HEK293T (cell line): ENCODE data around the gene MRGPRG.

ENCODE experiments used
- CTCF ChIA-PET: fragments of 350-600 bp; formaldehyde crosslinking; extraction: SDS; loops from one replicate; lab custom pipeline; 2021; ENCODE audit warnings: antibody characterized with exemption, inconsistent platforms; lab: Yijun Ruan, JAX
- POLR2A ChIA-PET: fragments of 350-600 bp; formaldehyde crosslinking; extraction: SDS; loops from one replicate; lab custom pipeline; 2020; ENCODE audit warnings: antibody characterized with exemption, inconsistent platforms; lab: Yijun Ruan, JAX
- DNase-seq: peaks from one replicate; pipeline ENCODE4 v3.0.0; 2012; ENCODE audit warnings: mixed read lengths; ENCODE audit errors: extremely low spot score
- ARNT ChIP-seq: fragments of 450-650 bp; IDR thresholded peaks from 2 replicates; pipeline ENCODE4 v1.6.1; 2017; ENCODE audit warnings: mild to moderate bottlenecking
- BHLHE40 ChIP-seq: fragments of 450-650 bp; IDR thresholded peaks from 2 replicates; pipeline ENCODE4 v1.6.1; 2016; ENCODE audit warnings: mild to moderate bottlenecking, moderate library complexity, borderline replicate concordance
- CTBP1 ChIP-seq: fragments of 450-650 bp; IDR thresholded peaks from 2 replicates; pipeline ENCODE4 v1.6.1; 2016; ENCODE audit warnings: borderline replicate concordance
- ELF4 ChIP-seq: fragments of 450-650 bp; IDR thresholded peaks from 2 replicates; pipeline ENCODE4 v1.6.1; 2017; ENCODE audit warnings: antibody characterized with exemption
- FOXA1 ChIP-seq: fragments of 450-650 bp; IDR thresholded peaks from 2 replicates; pipeline ENCODE4 v1.6.1; 2016; ENCODE audit warnings: mild to moderate bottlenecking
- FOXK2 ChIP-seq: fragments of 450-650 bp; IDR thresholded peaks from 2 replicates; pipeline ENCODE4 v1.6.1; 2016; ENCODE audit warnings: mild to moderate bottlenecking
- FOXM1 ChIP-seq: fragments of 450-650 bp; IDR thresholded peaks from 2 replicates; pipeline ENCODE4 v1.6.1; 2017; ENCODE audit warnings: mild to moderate bottlenecking, borderline replicate concordance
- HDGF ChIP-seq: fragments of 450-650 bp; IDR thresholded peaks from 2 replicates; pipeline ENCODE4 v1.6.1; 2017; ENCODE audit warnings: antibody characterized with exemption, borderline replicate concordance
- L3MBTL2 ChIP-seq: fragments of 450-650 bp; conservative IDR thresholded peaks from 2 replicates; pipeline ENCODE4 v1.6.1; 2016; ENCODE audit warnings: mild to moderate bottlenecking
- LEF1 ChIP-seq: fragments of 450-650 bp; IDR thresholded peaks from 2 replicates; pipeline ENCODE4 v1.6.1; 2017; ENCODE audit warnings: mild to moderate bottlenecking, borderline replicate concordance
- NFRKB ChIP-seq: fragments of 450-650 bp; IDR thresholded peaks from 2 replicates; pipeline ENCODE4 v1.6.1; 2016; ENCODE audit warnings: mild to moderate bottlenecking, moderate library complexity
- SP1 ChIP-seq: fragments of 450-650 bp; IDR thresholded peaks from 2 replicates; pipeline ENCODE4 v1.6.1; 2017
- SUZ12 ChIP-seq: fragments of 450-650 bp; IDR thresholded peaks from 2 replicates; pipeline ENCODE4 v1.6.1; 2016; ENCODE audit warnings: mild to moderate bottlenecking
- TARDBP ChIP-seq: fragments of 450-650 bp; IDR thresholded peaks from 2 replicates; pipeline ENCODE4 v1.6.1; 2016
- ZNF384 ChIP-seq: fragments of 450-650 bp; IDR thresholded peaks from 2 replicates; pipeline ENCODE4 v1.6.1; 2016
- TF ChIP-seq, protein P1 (sequence below): fragments of 450-650 bp; IDR thresholded peaks from 2 replicates; pipeline ENCODE4 v1.6.1; 2016

The MRGPRG gene

GRCh38 chr11:3229673-3230630 lies 11.3 kb upstream of the MRGPRG start:
- ChIA-PET CTCF (no interaction called here), POLR2A (no interaction called here)
- TF ChIP-seq SUZ12 = no peak
- no peak for TF ChIP-seq TARDBP
- TF ChIP-seq BHLHE40 = no peak
- TF ChIP-seq SP1 = no peak
- no peak for TF ChIP-seq HDGF
- TF ChIP-seq LEF1 = no peak
- no peak for TF ChIP-seq ARNT
- TF ChIP-seq FOXA1 = no peak
- TF ChIP-seq, protein P1, sequence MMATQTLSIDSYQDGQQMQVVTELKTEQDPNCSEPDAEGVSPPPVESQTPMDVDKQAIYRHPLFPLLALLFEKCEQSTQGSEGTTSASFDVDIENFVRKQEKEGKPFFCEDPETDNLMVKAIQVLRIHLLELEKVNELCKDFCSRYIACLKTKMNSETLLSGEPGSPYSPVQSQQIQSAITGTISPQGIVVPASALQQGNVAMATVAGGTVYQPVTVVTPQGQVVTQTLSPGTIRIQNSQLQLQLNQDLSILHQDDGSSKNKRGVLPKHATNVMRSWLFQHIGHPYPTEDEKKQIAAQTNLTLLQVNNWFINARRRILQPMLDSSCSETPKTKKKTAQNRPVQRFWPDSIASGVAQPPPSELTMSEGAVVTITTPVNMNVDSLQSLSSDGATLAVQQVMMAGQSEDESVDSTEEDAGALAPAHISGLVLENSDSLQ = no peak
- TF ChIP-seq NFRKB = no peak
- no peak for TF ChIP-seq ELF4
- no peak for TF ChIP-seq FOXK2
- no peak for DNase-seq

GRCh38 chr11:3228445-3228829 lies 9.8 kb upstream of the MRGPRG start:
- CTCF ChIA-PET = no interaction called here
- DNase-seq = no peak
- TF ChIP-seq CTBP1 = no peak
- no peak for TF ChIP-seq SP1
- no peak for TF ChIP-seq TARDBP
- no peak for TF ChIP-seq FOXA1
- TF ChIP-seq ARNT = no peak
- TF ChIP-seq HDGF = no peak
- no peak for TF ChIP-seq ZNF384
- TF ChIP-seq L3MBTL2 = no peak
- TF ChIP-seq ELF4 = no peak
- TF ChIP-seq, protein P1 = no peak
- no peak for TF ChIP-seq FOXK2
- no peak for TF ChIP-seq SUZ12
- no peak for TF ChIP-seq BHLHE40
- no peak for TF ChIP-seq LEF1
- TF ChIP-seq NFRKB = no peak
- TF ChIP-seq FOXM1 = no peak
- POLR2A ChIA-PET = no interaction called here

DNA sequence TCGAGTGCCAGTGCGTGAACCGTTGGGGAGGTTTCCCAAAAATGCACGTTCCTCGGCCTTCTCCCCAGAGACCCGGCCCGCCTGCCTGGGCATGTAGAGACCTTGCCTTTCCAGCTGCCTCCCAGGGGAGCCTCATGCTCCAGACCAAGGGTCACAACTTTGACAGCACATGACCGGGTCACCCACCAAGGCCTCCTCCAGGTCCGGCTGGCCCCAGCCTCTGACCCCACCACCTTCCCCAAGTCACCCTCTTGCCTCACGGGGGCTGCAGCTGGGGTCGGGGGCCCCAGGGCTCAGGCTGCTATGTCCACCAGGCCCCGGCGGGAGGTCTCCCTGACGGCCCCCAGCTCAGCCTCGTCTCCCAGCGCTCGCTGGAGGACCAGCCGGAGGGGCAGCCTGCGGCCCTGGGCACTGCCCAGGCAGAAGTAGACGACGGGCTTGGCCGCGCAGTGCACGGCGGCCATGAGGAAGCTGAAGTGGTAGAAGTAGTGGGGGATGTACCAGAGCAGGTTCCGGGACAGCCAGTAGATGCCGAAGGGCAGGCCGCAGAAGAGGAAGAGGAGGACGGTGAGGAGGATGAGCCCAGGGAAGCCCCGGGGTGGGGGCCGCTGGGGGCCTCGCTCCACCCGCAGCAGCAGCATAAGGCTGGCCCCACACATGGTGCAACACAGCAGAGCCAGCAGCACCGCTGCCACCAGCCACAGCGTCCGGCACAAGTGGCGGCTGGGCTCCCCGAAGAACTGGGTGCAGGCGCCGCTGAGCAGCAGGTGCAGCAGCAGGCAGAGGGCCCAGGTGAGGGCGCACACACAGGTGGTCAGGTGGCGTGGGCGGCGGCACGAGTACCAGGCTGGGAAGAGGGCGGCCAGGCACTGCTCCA lies 9.2 kb upstream of the MRGPRG start:
- POLR2A ChIA-PET = no interaction called here
- CTCF ChIA-PET = no interaction called here
- no peak for DNase-seq
- no peak for TF ChIP-seq L3MBTL2
- no peak for TF ChIP-seq FOXA1
- TF ChIP-seq ELF4 = no peak
- TF ChIP-seq ARNT = no peak
- TF ChIP-seq LEF1 = no peak
- TF ChIP-seq SUZ12 = no peak
- no peak for TF ChIP-seq NFRKB
- TF ChIP-seq FOXK2 = no peak
- no peak for TF ChIP-seq CTBP1
- no peak for TF ChIP-seq ZNF384
- no peak for TF ChIP-seq HDGF
- TF ChIP-seq TARDBP = no peak
- TF ChIP-seq FOXM1 = no peak
- TF ChIP-seq, protein P1 = no peak
- no peak for TF ChIP-seq SP1
- TF ChIP-seq BHLHE40 = no peak

- CTCF ChIA-PET = no interaction called here
- POLR2A ChIA-PET = no interaction called here
- TF ChIP-seq ZNF384 = no peak
- TF ChIP-seq, protein P1 = no peak
- TF ChIP-seq FOXA1 = no peak
- TF ChIP-seq SUZ12 = no peak
- no peak for TF ChIP-seq L3MBTL2
- TF ChIP-seq ELF4 = no peak
- no peak for TF ChIP-seq SP1
- no peak for TF ChIP-seq FOXM1
- TF ChIP-seq TARDBP = no peak
- TF ChIP-seq LEF1 = no peak
- no peak for TF ChIP-seq CTBP1
- TF ChIP-seq FOXK2 = no peak
- no peak for TF ChIP-seq NFRKB
- no peak for TF ChIP-seq BHLHE40
- no peak for TF ChIP-seq HDGF
- TF ChIP-seq ARNT = no peak
- no peak for DNase-seq
Measured at GRCh38 chr11:3226846-3227567, 8.4 kb upstream of the MRGPRG start.
